NCI-H2171 treated with DMSO at 0.1 percent for 48 hours (cell line): ENCODE measurements around the gene PELI3.
A peak's percentile ranks its signal among the peaks of the same experiment; 100 is the strongest.
"Not testable (repeated sequence)": the region's sequence is repeated elsewhere in the genome, so short reads cannot be mapped to it uniquely, and the experiment has no call there.

ENCODE experiments used
- DNase-seq: peaks from one replicate; lab custom pipeline; 2025; lab: John Stamatoyannopoulos, UW

PELI3 gene

GRCh38 chr11:66466225-66467033 lies at the start of gene PELI3:
Gene PELI3 (plus strand): TSS chr11:66466905. CDS start chr11:66468129, 1,224 bp downstream.
- DNase-seq = peak; percentile 90

GRCh38 chr11:66417000-66417399 lies 49.7 kb upstream of the PELI3 start:
- no peak for DNase-seq

- peak; percentile 89 for DNase-seq
These were observed 48.3 kb upstream of the PELI3 start for GRCh38 chr11:66418168-66418985.

GRCh38 chr11:66418986-66419308 lies 47.8 kb upstream of the PELI3 start:
- DNase-seq = no peak

GRCh38 chr11:66419825-66420224 lies 46.9 kb upstream of the PELI3 start:
- peak; percentile 63 for DNase-seq

- DNase-seq = no peak
These were observed 45.8 kb upstream of the PELI3 start, which contains the start of gene NPAS4 for GRCh38 chr11:66420671-66421476. Gene NPAS4 (plus strand): TSS chr11:66421035. CDS start chr11:66421180, 145 bp downstream.

GRCh38 chr11:66421492-66422205 lies 45.1 kb upstream of the PELI3 start:
- no peak for DNase-seq

- DNase-seq = no peak
These were observed 40.4 kb upstream of the PELI3 start for GRCh38 chr11:66426314-66426713.

- DNase-seq = no peak
These were observed 37.8 kb upstream of the PELI3 start for GRCh38 chr11:66428933-66429332.

GRCh38 chr11:66429983-66430602 lies 36.6 kb upstream of the PELI3 start:
- DNase-seq = peak; percentile 74

GRCh38 chr11:66431287-66431686 lies 35.4 kb upstream of the PELI3 start:
- not testable (repeated sequence) for DNase-seq

GRCh38 chr11:66431871-66432329 lies 34.8 kb upstream of the PELI3 start:
- not testable (repeated sequence) for DNase-seq

- no peak for DNase-seq
These were observed 34.1 kb upstream of the PELI3 start for GRCh38 chr11:66432597-66432996.

- no peak for DNase-seq
These were observed 28.7 kb upstream of the PELI3 start for GRCh38 chr11:66437979-66438503.

GRCh38 chr11:66438504-66439466 lies 27.9 kb upstream of the PELI3 start, which contains the start of gene MRPL11:
Gene MRPL11 (minus strand): TSS chr11:66438848. CDS start chr11:66438754, 94 bp downstream.
- peak; percentile 98 for DNase-seq

GRCh38 chr11:66440101-66440939 lies 26.4 kb upstream of the PELI3 start:
- not testable (repeated sequence) for DNase-seq

- not testable (repeated sequence) for DNase-seq
These were observed 25.8 kb upstream of the PELI3 start for GRCh38 chr11:66440940-66441282.

- DNase-seq = no peak
These were observed 23.1 kb upstream of the PELI3 start for GRCh38 chr11:66443602-66444001.

- DNase-seq = no peak
These were observed 19.7 kb upstream of the PELI3 start for GRCh38 chr11:66447012-66447411.
